Spinal cord (tissue), 10 donors: ENCODE data around the gene ENPP4. TPM values are rescaled to one million over a fixed set of nuclear protein-coding genes. Genes with fewer than 3 reads are reported as not detected.
"Not testable (repeated sequence)": the region's sequence is repeated elsewhere in the genome, so short reads cannot be mapped to it uniquely, and the experiment has no call there.

Experiments
- DNase-seq, 6 donors: peaks; one replicate each; pipeline versions ENCODE4 v3.0.0 to v3.0.0-alpha.2; 2013 to 2015; ENCODE audit warnings: low spot score in 6 of 6, low read depth in 4 of 6
- H3K27ac ChIP-seq: one replicate; pipeline ENCODE4 v1.5.1; 2013; ENCODE audit warnings: low read depth, low read length, control low read depth
- H3K27me3 ChIP-seq: one replicate; pipeline ENCODE4 v1.6.1; 2013; ENCODE audit warnings: low read length; ENCODE audit not compliant: control insufficient read depth, insufficient read depth
- H3K36me3 ChIP-seq: one replicate; pipeline ENCODE4 v1.6.1; 2013; ENCODE audit warnings: low read length; ENCODE audit not compliant: control insufficient read depth, insufficient read depth
- H3K4me1 ChIP-seq: one replicate; pipeline ENCODE4 v1.6.1; 2013; ENCODE audit warnings: low read length; ENCODE audit not compliant: control insufficient read depth, insufficient read depth
- H3K4me3 ChIP-seq: one replicate; pipeline ENCODE4 v1.5.1; 2013; ENCODE audit warnings: low read depth, low read length, control low read depth
- H3K9me3 ChIP-seq: one replicate; pipeline ENCODE4 v1.6.1; 2013; ENCODE audit warnings: low read length; ENCODE audit not compliant: control insufficient read depth, insufficient read depth
- WGBS: methylation state at CpG from one replicate; pipeline ENCODE4 v1.1.5; 2013; ENCODE audit warnings: missing lambda C conversion rate; ENCODE audit not compliant: insufficient coverage; 5-methylcytosine and 5-hydroxymethylcytosine counted together
- polyA plus RNA-seq, 2 donors: library from polyadenylated mRNA; unstranded; fragments of 120-200 nt; gene quantifications; one replicate each; pipeline ENCODE4 v1.2.1, GENCODE V29; 2013; ENCODE audit not compliant: insufficient read length in 2 of 2
- total RNA-seq, 2 donors: library from RNA; depleted of rRNA in 1 of 2; stranded (reverse); fragments of 120-200 nt in 1 of 2; fragments of >200 nt in 1 of 2; gene quantifications; one replicate each; pipeline versions ENCODE4 v1.2.3 to v1.2.4, GENCODE V29; 2013 to 2014
- donor health status: healthy.

Gene ENPP4
- total and polyA plus RNA-seq, 4 donors = 9.4 to 34.8 (median 13.4) TPM

GRCh38 chr6:46102123-46102522, 27.7 kb upstream of the ENPP4 start:
- WGBS = 100% methylated on average over 1 of the region's 3 CpGs
- Histone ChIP-seq H3K27me3 (no peaks in the 10 kb centered on the region), H3K36me3 (no peaks in the 10 kb centered on the region), H3K27ac (no peak overlapping the region), H3K4me3 (no peak overlapping the region), H3K4me1 (peaks cover 4% of the 10 kb centered on the region), H3K9me3 (peaks cover under 1% of the 10 kb centered on the region)
- no peak for DNase-seq

- H3K27ac ChIP-seq = no peak overlapping the region
- H3K27me3 ChIP-seq = no peaks in the 10 kb centered on the region
- peaks cover 2% of the 10 kb centered on the region for H3K9me3 ChIP-seq
- no peak overlapping the region for H3K4me3 ChIP-seq
- H3K4me1 ChIP-seq = peaks cover 3% of the 10 kb centered on the region
- no peak for DNase-seq
- no peaks in the 10 kb centered on the region for H3K36me3 ChIP-seq
Observed at GRCh38 chr6:46103441-46104115, 26.2 kb upstream of the ENPP4 start.

GRCh38 chr6:46104209-46104608, 25.6 kb upstream of the ENPP4 start:
- H3K9me3 ChIP-seq = peaks cover 2% of the 10 kb centered on the region
- H3K27me3 ChIP-seq = no peaks in the 10 kb centered on the region
- 92% methylated on average over 2 of the region's 3 CpGs for WGBS
- no peak overlapping the region for H3K4me3 ChIP-seq
- no peaks in the 10 kb centered on the region for H3K4me1 ChIP-seq
- no peak for DNase-seq
- no peaks in the 10 kb centered on the region for H3K36me3 ChIP-seq
- H3K27ac ChIP-seq = no peak overlapping the region

GRCh38 chr6:46105568-46105967, 24.2 kb upstream of the ENPP4 start:
- no peak overlapping the region for H3K4me3 ChIP-seq

GRCh38 chr6:46113370-46113769, 16.4 kb upstream of the ENPP4 start:
- 88% methylated on average over 1 of the region's 1 CpG for WGBS
- no peak for DNase-seq

More at GRCh38 chr6:46105568-46105967, 24.2 kb upstream of the ENPP4 start:
- H3K9me3 ChIP-seq = peaks cover 2% of the 10 kb centered on the region
- H3K4me1 ChIP-seq = no peaks in the 10 kb centered on the region
- DNase-seq = no peak
- 92% methylated on average over 1 of the region's 1 CpG for WGBS
- H3K36me3 ChIP-seq = no peaks in the 10 kb centered on the region
- H3K27ac ChIP-seq = no peak overlapping the region
- no peaks in the 10 kb centered on the region for H3K27me3 ChIP-seq

GRCh38 chr6:46115634-46116033, 14.2 kb upstream of the ENPP4 start:
- H3K27ac ChIP-seq = no peak overlapping the region
- no peaks in the 10 kb centered on the region for H3K27me3 ChIP-seq
- WGBS = no CpG with 5 or more reads among the region's 1 CpG
- no peaks in the 10 kb centered on the region for H3K4me1 ChIP-seq
- no peak for DNase-seq
- H3K4me3 ChIP-seq = no peak overlapping the region
- no peaks in the 10 kb centered on the region for H3K36me3 ChIP-seq
- H3K9me3 ChIP-seq = no peaks in the 10 kb centered on the region

More at GRCh38 chr6:46113370-46113769, 16.4 kb upstream of the ENPP4 start:
- H3K36me3 ChIP-seq = no peaks in the 10 kb centered on the region
- H3K9me3 ChIP-seq = no peaks in the 10 kb centered on the region
- H3K27me3 ChIP-seq = no peaks in the 10 kb centered on the region
- no peaks in the 10 kb centered on the region for H3K4me1 ChIP-seq
- H3K27ac ChIP-seq = no peak overlapping the region
- no peak overlapping the region for H3K4me3 ChIP-seq

GRCh38 chr6:46116289-46116688, 13.5 kb upstream of the ENPP4 start:
- H3K27ac ChIP-seq = no peak overlapping the region
- H3K36me3 ChIP-seq = no peaks in the 10 kb centered on the region
- DNase-seq = no peak
- H3K4me1 ChIP-seq = no peaks in the 10 kb centered on the region
- no CpG with 5 or more reads among the region's 2 CpGs for WGBS
- H3K9me3 ChIP-seq = no peaks in the 10 kb centered on the region
- H3K4me3 ChIP-seq = no peak overlapping the region
- H3K27me3 ChIP-seq = no peaks in the 10 kb centered on the region

GRCh38 chr6:46118157-46118556, 11.6 kb upstream of the ENPP4 start:
- H3K27ac ChIP-seq = no peak overlapping the region
- H3K4me1 ChIP-seq = no peaks in the 10 kb centered on the region
- no peak for DNase-seq
- WGBS = no CpG with 5 or more reads among the region's 1 CpG
- H3K27me3 ChIP-seq = no peaks in the 10 kb centered on the region
- no peak overlapping the region for H3K4me3 ChIP-seq
- no peaks in the 10 kb centered on the region for H3K9me3 ChIP-seq
- H3K36me3 ChIP-seq = no peaks in the 10 kb centered on the region

GRCh38 chr6:46118836-46119235, 11.0 kb upstream of the ENPP4 start:
- Histone ChIP-seq H3K27ac (no peak overlapping the region), H3K36me3 (no peaks in the 10 kb centered on the region), H3K9me3 (no peaks in the 10 kb centered on the region), H3K4me3 (no peak overlapping the region), H3K4me1 (no peaks in the 10 kb centered on the region), H3K27me3 (no peaks in the 10 kb centered on the region)
- DNase-seq = no peak
- 100% methylated on average over 2 of the region's 3 CpGs for WGBS

GRCh38 chr6:46119679-46120078, 10.1 kb upstream of the ENPP4 start:
- not testable (repeated sequence) for H3K4me1 ChIP-seq, H3K27ac ChIP-seq, H3K4me3 ChIP-seq, H3K9me3 ChIP-seq, H3K36me3 ChIP-seq, DNase-seq, H3K27me3 ChIP-seq
- 73% methylated on average over 4 of the region's 5 CpGs for WGBS
